HG02763 (cell line): Measurements from ENCODE around the gene TMPO.
"Not testable (repeated sequence)": the region's sequence is repeated elsewhere in the genome, so short reads cannot be mapped to it uniquely, and the experiment has no call there.

Source experiments
- ATAC-seq: cut with Tn5 transposase; IDR thresholded peaks from one replicate; pipeline ENCODE4 v1.9.1; 2021; ENCODE audit warnings: mild to moderate bottlenecking, moderate library complexity; ENCODE audit not compliant: unreplicated experiment

The TMPO gene

GRCh38 chr12:98515287-98516110, at the start of gene TMPO:
TSS of gene TMPO (plus strand) at chr12:98515590. CDS start at chr12:98515868, 278 bp downstream.
- ATAC-seq, result peak; percentile 87

- ATAC-seq, result no peak
Measured at GRCh38 chr12:98465950-98466602, 49.3 kb upstream of the TMPO start.

DNA sequence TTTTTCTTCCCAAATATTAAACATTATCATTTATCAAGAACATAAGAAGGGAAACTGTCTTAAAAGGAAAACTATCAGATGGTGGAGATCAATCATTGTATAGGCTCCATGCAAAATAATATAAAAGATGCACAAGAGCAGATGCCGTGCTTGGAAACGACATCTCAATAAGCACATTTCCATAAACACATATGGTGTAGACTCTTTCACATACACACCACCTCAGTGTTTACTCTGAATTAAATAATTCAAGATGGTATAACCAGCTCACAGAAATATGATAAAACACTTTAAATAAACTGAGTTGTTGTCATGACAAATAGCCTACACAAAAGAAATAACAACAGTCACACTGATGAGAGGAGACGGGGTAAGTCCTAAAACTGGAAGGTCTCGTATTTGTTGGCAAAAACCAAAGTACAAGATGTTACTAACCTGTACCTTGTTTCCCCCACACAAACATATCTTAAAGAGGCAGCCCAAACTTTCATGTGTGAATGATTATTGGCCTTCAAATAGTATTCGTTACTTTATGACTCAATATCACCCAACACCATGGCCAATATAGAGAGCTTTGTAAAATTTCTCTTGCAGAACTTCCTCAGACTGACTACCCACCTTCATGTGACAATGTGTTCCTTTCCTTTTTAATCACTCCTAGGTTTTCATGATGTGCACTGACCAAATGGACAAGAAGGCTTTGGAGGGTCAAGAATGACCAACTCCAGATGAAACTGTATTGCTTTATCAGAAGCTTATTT, 48.6 kb upstream of the TMPO start:
- no peak for ATAC-seq

DNA sequence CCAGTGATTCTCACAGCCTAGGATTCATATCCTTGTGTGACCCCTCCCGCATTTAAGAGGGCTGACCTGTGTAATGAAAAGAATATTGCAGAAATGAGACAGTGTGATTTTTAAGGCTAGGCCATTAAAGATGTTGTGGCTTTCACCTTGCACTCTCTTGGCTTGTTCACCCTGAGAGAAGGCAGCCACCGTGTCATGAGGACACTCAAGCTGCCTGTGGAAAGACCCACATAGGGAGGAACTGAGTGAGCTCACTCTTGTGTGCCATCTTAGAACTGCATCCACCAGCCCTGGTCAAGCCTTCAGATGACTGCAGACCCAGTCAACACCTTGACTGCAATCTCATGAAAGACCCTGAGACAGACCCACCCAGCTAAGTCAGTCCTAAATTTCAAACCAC, 46.3 kb upstream of the TMPO start:
- no peak for ATAC-seq

GRCh38 chr12:98470469-98471082, 44.8 kb upstream of the TMPO start:
- ATAC-seq, result no peak

DNA sequence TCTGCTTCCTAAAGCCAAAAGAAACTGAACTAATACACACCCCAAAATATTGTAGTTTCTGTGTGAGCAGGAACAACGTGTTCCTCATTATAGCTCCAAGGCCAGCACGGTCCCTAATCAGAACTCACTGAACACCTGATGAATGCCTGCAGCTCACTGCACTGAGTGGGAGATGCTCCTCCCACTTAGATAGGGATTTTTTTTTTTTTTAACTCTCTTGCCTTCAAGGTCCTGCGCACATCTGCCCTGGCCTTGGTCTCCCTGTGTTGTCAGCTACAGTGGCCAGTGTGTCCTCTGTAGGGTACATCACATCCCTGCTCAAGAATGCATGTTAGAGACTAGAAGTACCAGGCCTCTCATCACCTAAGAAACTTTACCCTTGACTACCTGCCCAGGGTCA, 44.3 kb upstream of the TMPO start:
- ATAC-seq, result no peak

GRCh38 chr12:98475565-98475908, 39.9 kb upstream of the TMPO start:
- no peak for ATAC-seq

- ATAC-seq, result no peak
Measured at GRCh38 chr12:98478606-98479005, 36.8 kb upstream of the TMPO start.

DNA sequence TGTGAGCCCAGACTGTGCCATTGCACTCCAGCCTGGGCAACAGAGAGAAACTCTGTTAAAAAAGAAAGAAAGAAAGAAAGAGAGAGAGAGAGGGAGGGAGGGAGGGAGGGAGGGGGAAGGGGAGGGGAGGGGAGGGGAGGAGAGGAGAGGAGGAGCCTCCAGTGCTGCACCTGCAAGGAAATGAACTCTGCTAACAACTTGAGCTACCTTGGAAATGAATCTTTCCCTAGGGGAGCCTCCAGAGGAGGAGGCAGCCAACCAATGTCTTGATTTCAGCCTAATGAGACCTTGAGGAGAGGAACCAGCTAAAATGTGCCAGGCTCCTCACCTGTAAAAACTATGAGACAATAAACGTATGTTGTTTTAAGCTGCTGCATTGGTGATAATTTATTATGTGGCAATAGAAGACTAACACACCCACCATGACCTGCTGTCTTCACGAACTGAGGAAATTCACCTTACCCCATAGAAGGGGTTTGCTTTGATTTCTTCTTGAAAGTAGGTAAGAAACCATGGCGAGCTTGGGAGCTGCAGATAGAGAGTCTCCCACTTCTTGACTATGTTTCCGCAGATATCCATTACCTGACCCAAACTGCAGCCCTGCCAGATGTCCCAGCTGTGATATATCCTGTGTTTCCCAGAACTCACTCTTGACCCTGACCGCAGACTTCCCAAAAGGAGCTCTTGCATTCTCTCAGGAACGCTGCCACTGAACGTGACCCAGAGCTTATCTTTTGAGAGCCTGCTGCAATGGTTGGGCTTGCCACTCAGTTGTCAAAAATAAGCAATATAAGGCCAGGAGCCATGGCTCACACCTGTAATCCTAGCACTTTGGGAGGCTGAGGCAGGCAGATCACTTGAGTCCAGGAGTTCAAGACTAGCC, 31.5 kb upstream of the TMPO start:
- ATAC-seq, result no peak

- ATAC-seq, result no peak
Measured at GRCh38 chr12:98485792-98486340, 29.5 kb upstream of the TMPO start.

DNA sequence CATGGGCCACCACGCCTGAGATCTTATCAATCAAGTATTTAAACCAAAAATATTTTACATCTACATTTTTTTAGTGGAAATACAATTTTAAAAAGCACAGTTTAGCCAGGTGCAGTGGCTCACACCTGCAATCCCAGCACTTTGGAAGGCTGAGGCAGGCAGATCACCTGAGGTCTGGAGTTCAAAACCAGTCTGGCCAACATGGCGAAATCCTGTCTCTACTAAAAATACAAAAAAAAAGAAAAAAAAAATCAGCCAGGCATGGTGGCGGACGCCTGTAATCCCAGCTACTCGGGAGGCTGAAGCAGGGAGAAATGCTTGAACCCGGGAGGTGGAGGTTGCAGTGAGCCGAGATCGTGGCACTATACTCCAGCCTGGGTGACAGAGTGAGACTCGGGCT, 27.0 kb upstream of the TMPO start:
- ATAC-seq, result not testable (repeated sequence)

GRCh38 chr12:98489176-98489575, 26.2 kb upstream of the TMPO start:
- ATAC-seq, result no peak

GRCh38 chr12:98490501-98491453, 24.6 kb upstream of the TMPO start:
- ATAC-seq, result peak; percentile 87

GRCh38 chr12:98492580-98493140, 22.7 kb upstream of the TMPO start:
- no peak for ATAC-seq

DNA sequence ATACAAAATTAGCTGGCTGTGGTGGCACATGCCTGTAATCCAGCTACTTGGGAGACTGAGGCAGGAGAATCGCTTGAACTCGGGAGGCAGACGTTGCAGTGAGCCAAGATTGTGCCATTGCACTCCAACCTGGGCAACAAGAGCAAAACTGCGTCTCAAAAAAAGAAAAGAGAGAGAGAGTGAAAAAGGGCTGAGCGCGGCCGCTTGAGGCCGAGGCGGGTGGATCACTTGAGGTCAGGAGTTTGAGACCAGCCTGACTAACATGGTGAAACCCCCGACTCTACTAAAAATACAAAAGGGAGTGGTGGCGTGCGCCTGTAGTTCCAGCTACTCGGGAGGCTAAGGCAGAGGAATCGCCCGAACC, 14.1 kb upstream of the TMPO start:
- not testable (repeated sequence) for ATAC-seq

DNA sequence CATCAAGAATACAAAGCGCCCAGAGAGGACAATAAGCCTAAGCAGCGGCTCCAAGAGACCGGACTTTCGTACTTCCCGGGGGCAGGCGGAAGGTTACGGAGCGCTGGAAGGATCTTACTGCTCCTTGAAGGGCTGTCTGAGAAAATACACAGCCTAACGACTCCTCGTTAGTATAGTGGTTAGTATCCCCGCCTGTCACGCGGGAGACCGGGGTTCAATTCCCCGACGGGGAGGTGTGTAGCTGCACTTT, 12.1 kb upstream of the TMPO start:
- ATAC-seq, result peak; percentile 60

GRCh38 chr12:98503592-98504367, 11.6 kb upstream of the TMPO start:
- ATAC-seq, result peak; percentile 72

GRCh38 chr12:98504368-98504617, 11.1 kb upstream of the TMPO start:
- peak; percentile 3 for ATAC-seq

DNA sequence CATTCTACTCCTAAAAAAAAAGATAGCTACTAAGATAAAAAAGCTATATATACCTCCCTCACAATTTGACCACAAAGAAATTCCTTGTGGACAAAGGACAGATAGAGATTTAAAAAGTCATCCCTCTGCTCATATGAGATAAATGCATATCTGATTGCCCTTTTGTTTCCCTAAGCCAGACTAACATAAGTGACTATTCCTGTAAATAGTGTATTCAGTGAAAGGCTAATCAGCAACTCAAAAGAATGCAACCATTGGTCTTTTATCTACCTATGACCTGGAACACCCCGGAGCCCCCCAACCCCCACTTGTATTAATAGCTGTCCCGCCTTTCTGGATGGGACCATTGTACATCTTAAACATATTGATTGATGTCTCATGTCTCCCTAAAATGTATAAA, 6.3 kb upstream of the TMPO start:
- ATAC-seq, result no peak
